Measurements from ENCODE around the gene EHD1.

GRCh38 chr11:64887234-64887756, 8.9 kb upstream of the EHD1 start:
- TF ChIP-seq POLR2A (IDR thresholded peaks at IDR 0.05) (no peak), CTCF (IDR thresholded peaks at IDR 0.05) (no peak)

Measured in body of pancreas (tissue), 4 donors.